Lung (tissue), 12 donors: ENCODE measurements around the gene KIN. TPM values are rescaled to one million over a fixed set of nuclear protein-coding genes. Genes with fewer than 3 reads are reported as not detected.
"Not testable (repeated sequence)": the region's sequence is repeated elsewhere in the genome, so short reads cannot be mapped to it uniquely, and the experiment has no call there.

Experiments used
- ATAC-seq: fragments of 200-7000 bp; cut with Tn5 transposase; one replicate; pipeline ENCODE4 v1.9.1; 2020; ENCODE audit warnings: moderate number of reproducible peaks; ENCODE audit not compliant: insufficient read depth, low FRiP score
- DNase-seq, 3 donors: peaks; one replicate each; pipeline ENCODE4 v3.0.0-alpha.2; 2013 to 2017
- H3K27ac ChIP-seq, 2 donors: one replicate each; pipeline ENCODE4 v1.5.1; 2013; ENCODE audit warnings: mild to moderate bottlenecking in 2 of 2, moderate library complexity in 2 of 2, control low read depth in 1 of 2, inconsistent platforms in 1 of 2, low read depth in 1 of 2, low read length in 1 of 2
- H3K27me3 ChIP-seq, 3 donors: one replicate each; pipeline ENCODE4 v1.5.1; 2013; ENCODE audit warnings: low read length in 2 of 3; ENCODE audit not compliant: control insufficient read depth in 3 of 3, insufficient read depth in 3 of 3
- H3K36me3 ChIP-seq, 4 donors: one replicate each; pipeline ENCODE4 v1.5.1; 2013; ENCODE audit warnings: low read length in 4 of 4, mild to moderate bottlenecking in 1 of 4, moderate library complexity in 1 of 4; ENCODE audit not compliant: control insufficient read depth in 4 of 4, insufficient read depth in 4 of 4
- H3K4me1 ChIP-seq, 5 donors: one replicate each; pipeline ENCODE4 v1.5.1; 2013; ENCODE audit warnings: low read length in 5 of 5, mild to moderate bottlenecking in 2 of 5, moderate library complexity in 1 of 5; ENCODE audit not compliant: control insufficient read depth in 5 of 5, insufficient read depth in 5 of 5
- H3K4me3 ChIP-seq: one replicate; pipeline ENCODE4 v1.5.1; 2013; ENCODE audit warnings: mild to moderate bottlenecking, control low read depth, moderate library complexity
- H3K9ac ChIP-seq, 2 donors: one replicate each; pipeline ENCODE4 v1.5.1; 2013; ENCODE audit warnings: low read length in 2 of 2, control low read depth in 1 of 2; ENCODE audit not compliant: insufficient read depth in 1 of 2
- H3K9me3 ChIP-seq, 4 donors: one replicate each; pipeline ENCODE4 v1.5.1; 2013; ENCODE audit warnings: low read length in 3 of 4, mild to moderate bottlenecking in 1 of 4, moderate library complexity in 1 of 4; ENCODE audit not compliant: control insufficient read depth in 4 of 4, insufficient read depth in 3 of 4
- WGBS, 2 donors: extraction: QIAGEN DNeasy Blood & Tissue Kit; methylation state at CpG; one replicate each; pipeline ENCODE4 v1.1.7; 2013; 5-methylcytosine and 5-hydroxymethylcytosine counted together
- polyA plus RNA-seq, 2 donors: library from polyadenylated mRNA; stranded (reverse); fragments of 200-250 nt; gene quantifications; one replicate each; pipeline ENCODE4 v1.2.1, GENCODE V29; 2013
- total RNA-seq, 2 donors: library from RNA; depleted of rRNA in 1 of 2; stranded (reverse); fragments of >200 nt in 1 of 2; gene quantifications; one replicate each; pipeline ENCODE4 v1.2.1, GENCODE V29; 2014 to 2021
- TF ChIP-seq, protein P1 (sequence below): IDR thresholded peaks from 2 replicates; pipeline ENCODE4 v1.5.1; 2012; ENCODE audit warnings: mild to moderate bottlenecking; ENCODE audit errors: control extremely low read depth, extremely low read depth
- donor health status: control.
- donor health status: control.
- donor health status: Bipolar disorder and iron deficiency.
- donor health status: healthy.
- donor health status: DM: yes; HTN: yes; CAD: no.

The KIN gene
- total and polyA plus RNA-seq, 4 donors, result 6.0 to 15.9 (median 9.8) TPM

DNA sequence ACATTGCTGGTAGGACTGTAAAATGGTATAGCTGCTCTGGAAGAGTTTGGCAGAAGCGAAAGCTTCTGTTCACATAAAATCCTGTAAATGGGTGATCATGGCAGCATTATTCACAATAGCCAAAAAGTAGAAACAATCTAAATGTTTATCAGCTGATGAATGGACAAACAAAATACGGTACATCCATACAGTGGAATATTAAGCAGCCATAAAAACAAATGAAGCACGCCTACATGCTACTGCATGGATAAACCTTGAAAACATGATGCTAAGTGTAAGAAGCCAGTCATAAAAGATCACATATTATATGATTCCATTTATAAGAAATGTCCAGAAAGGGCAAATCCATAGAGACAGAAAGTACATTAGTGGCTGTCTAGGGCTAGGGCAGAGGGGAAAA lies 32.7 kb downstream of the KIN start:
- Histone ChIP-seq H3K27ac (no peak overlapping the region), H3K9me3 (peaks cover 0 to 2% (median 0%) of the 10 kb centered on the region in 4 donors), H3K4me3 (no peak overlapping the region), H3K27me3 (no peaks in the 10 kb centered on the region), H3K36me3 (peaks cover 20 to 44% (median 30%) of the 10 kb centered on the region in 4 donors), H3K4me1 (no peaks in the 10 kb centered on the region), H3K9ac (no peak overlapping the region)
- DNase-seq (no peak), ATAC-seq (no peak)
- TF ChIP-seq, protein P1, sequence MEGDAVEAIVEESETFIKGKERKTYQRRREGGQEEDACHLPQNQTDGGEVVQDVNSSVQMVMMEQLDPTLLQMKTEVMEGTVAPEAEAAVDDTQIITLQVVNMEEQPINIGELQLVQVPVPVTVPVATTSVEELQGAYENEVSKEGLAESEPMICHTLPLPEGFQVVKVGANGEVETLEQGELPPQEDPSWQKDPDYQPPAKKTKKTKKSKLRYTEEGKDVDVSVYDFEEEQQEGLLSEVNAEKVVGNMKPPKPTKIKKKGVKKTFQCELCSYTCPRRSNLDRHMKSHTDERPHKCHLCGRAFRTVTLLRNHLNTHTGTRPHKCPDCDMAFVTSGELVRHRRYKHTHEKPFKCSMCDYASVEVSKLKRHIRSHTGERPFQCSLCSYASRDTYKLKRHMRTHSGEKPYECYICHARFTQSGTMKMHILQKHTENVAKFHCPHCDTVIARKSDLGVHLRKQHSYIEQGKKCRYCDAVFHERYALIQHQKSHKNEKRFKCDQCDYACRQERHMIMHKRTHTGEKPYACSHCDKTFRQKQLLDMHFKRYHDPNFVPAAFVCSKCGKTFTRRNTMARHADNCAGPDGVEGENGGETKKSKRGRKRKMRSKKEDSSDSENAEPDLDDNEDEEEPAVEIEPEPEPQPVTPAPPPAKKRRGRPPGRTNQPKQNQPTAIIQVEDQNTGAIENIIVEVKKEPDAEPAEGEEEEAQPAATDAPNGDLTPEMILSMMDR, result no peak
- WGBS, 2 donors, result 98 to 100% methylated on average over 3 of the region's 3 CpGs

DNA sequence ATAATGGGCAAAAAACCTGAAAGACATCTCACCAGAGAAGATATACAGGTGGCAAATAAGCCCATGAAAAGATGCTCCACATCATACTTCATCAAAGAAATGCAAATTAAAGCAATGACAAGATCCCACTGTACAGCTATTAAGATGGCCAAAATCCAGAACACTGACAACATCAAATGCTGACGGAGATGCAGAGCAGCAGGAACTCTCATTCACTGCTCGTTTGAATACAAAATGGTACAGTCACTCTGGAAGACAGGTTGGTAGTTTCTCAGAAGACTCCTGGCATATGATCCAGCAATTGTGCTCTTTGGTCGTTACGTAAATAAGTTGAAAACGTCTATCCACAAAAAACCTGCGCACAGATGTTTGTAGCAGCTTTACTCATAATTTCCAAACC lies 35.5 kb downstream of the KIN start:
- ATAC-seq (no peak), DNase-seq (no peak)
- TF ChIP-seq, protein P1, result no peak
- Histone ChIP-seq H3K9ac (no peak overlapping the region), H3K36me3 (peaks cover 15 to 34% (median 24%) of the 10 kb centered on the region in 4 donors), H3K4me3 (no peak overlapping the region), H3K27ac (no peak overlapping the region), H3K9me3 (peaks cover 0 to 2% (median 0%) of the 10 kb centered on the region in 4 donors), H3K27me3 (no peaks in the 10 kb centered on the region), H3K4me1 (no peaks in the 10 kb centered on the region)
- 92 to 94% methylated on average over 6 of the region's 6 CpGs for WGBS, 2 donors

DNA sequence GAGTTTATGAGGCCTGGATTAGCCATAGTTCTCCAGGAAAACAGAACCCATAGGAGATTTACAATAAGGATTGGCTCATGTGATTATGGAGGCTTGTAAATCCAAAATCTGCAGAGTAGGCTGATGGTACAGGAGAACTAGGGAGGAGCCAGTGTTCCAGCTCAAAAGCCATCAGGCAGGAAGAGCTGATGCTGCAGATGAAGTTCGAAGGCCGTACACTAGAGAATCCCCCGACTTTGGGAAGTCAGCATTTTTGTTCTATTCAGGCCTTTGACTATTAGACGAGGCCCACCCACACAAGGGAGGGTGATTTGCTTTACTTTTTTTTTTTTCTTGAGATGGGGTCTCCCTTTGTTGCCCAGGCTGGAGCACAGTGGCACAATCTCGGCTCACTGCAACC lies 37.6 kb downstream of the KIN start:
- TF ChIP-seq, protein P1, result no peak
- no peak overlapping the region for H3K27ac ChIP-seq
- H3K9me3 ChIP-seq, result no peaks in the 10 kb centered on the region
- DNase-seq (no peak), ATAC-seq (no peak)
- H3K27me3 ChIP-seq, result no peaks in the 10 kb centered on the region
- no peak overlapping the region for H3K9ac ChIP-seq
- 97 to 98% methylated on average over 5 of the region's 5 CpGs for WGBS, 2 donors
- peaks cover 12 to 22% (median 20%) of the 10 kb centered on the region in 4 donors for H3K36me3 ChIP-seq
- no peak overlapping the region for H3K4me3 ChIP-seq
- H3K4me1 ChIP-seq, result no peaks in the 10 kb centered on the region

DNA sequence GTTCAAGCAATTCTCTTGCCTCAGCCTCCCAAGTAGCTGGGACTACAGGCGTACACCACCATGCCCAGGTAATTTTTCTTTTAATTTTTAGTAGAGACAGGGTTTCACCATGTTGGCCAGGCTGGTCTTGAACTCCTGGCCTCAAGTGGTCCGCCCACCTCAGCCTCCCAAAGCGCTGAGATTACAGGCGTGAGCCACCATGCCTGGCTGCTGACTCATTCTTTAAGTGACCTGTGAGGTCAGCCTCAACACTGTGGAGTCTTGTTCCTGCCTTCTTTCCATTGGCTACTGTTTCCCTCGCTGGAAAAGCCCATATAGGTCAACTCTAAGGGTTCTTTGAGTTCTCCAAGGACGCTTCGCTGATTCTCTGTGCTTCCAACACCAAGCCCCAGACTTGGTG lies 39.2 kb downstream of the KIN start:
- H3K27ac ChIP-seq, H3K27me3 ChIP-seq, ATAC-seq, H3K9ac ChIP-seq, H3K4me3 ChIP-seq, H3K9me3 ChIP-seq, H3K4me1 ChIP-seq, DNase-seq: not testable (repeated sequence)
- WGBS, 2 donors, result 91 to 96% methylated on average over 7 of the region's 7 CpGs
- peaks cover 5 to 12% (median 10%) of the 10 kb centered on the region in 4 donors for H3K36me3 ChIP-seq
